ENCODE data around the gene GALNT7. TPM values are rescaled to one million over a fixed set of nuclear protein-coding genes. Genes with fewer than 3 reads are reported as not detected.

Gene GALNT7
- polyA plus RNA-seq, 1 of the 3 experiments (the other 2 are of a cell fraction) = 14.8 TPM

DNA sequence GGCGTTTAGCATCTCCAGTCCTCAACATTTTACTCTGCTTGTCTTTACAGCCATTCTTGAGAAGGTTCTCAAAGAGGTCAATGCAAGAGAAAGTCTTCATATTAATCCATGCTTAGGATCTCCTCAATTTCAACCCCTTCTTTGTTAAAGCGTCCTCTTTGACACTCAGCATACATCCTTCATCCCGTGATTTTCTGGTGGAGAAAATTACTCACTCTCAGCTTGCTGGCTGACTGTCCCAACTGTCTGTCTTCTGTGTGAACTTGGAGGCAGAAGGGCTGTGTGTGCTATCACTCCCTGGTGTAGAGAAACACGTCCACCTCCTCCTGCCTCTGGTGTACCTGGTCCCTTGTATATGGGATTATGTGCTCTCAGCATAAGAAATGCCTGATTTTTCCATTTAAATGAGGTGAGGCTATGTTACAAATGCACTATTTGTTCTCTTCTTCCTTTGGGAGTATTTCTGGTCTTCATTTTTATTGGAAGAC lies 57.8 kb downstream of the GALNT7 start:
- H3K9ac ChIP-seq = no peak overlapping the region
- ChIA-PET POLR2A (no interaction called here), CTCF (interaction anchor here (1.3 kb wide), 1 partner anchor 75 kb away, joined by 3 read pairs; no protein-coding TSS in a partner anchor)
- no peaks in the 10 kb centered on the region for H4K20me1 ChIP-seq (ENCODE audit: insufficient read depth)
- 80% methylated on average over 4 of the region's 4 CpGs for WGBS (ENCODE audit: low lambda C conversion rate)
- no peaks in the 10 kb centered on the region for H3F3A ChIP-seq (replicated peaks; ENCODE audit: insufficient read depth)
- no peak for DNase-seq
- H3K4me2 ChIP-seq = no peak overlapping the region
- peaks cover 0 to 6% of the 10 kb centered on the region in 2 experiments; a peak in 2 of 4 replicates for H3K4me1 ChIP-seq (ENCODE audit: control insufficient read depth in 1 of 2, insufficient read depth in 2 of 2, low read depth in 1 of 2, low read length in 1 of 2)
- H3K4me3 ChIP-seq (ENCODE audit: low read depth in 2 of 2, low read length in 1 of 2) = no peak overlapping the region
- H3K27ac ChIP-seq (ENCODE audit: low read depth in 2 of 2, low read length in 1 of 2) = no peak overlapping the region
- TF ChIP-seq IRF3 (IDR thresholded peaks at IDR 0.05; ENCODE audit: low read depth, low read length) (no peak), TAF1 (IDR thresholded peaks at IDR 0.05; ENCODE audit: borderline replicate concordance, low read depth, low read length) (no peak)
- no peaks in the 10 kb centered on the region for H3K9me3 ChIP-seq
- no peak overlapping the region for H2AFZ ChIP-seq (ENCODE audit: low read depth)
- no peaks in the 10 kb centered on the region for H3K27me3 ChIP-seq (ENCODE audit: insufficient read depth)
- H3K36me3 ChIP-seq (replicated peaks in 1 of 2; ENCODE audit: control insufficient read depth in 1 of 2, insufficient read depth in 2 of 2, low read length in 1 of 2) = no peaks in the 10 kb centered on the region
- H3K79me2 ChIP-seq (ENCODE audit: insufficient read depth) = no peaks in the 10 kb centered on the region
- no peaks in the 10 kb centered on the region for H3K9me2 ChIP-seq

DNA sequence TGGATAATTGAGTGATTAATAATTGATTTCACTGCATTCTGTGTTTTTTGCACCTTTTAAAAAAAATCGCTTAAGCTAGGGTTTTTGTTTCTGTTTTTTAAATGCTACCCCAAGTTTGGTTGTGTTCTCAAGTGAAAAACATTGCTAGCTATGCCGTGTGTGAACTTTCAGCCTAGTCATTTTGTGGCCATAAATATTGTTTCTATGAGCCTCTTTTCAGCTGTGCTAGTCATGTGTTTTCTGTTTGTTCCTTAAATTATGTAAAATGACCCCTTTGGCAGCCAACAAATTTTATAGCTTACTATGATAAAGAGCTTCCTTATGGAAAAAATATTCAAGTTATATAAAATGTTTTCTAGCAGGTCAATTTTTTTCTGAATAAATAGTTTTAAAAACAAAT lies 59.1 kb downstream of the GALNT7 start:
- H3K36me3 ChIP-seq (replicated peaks in 1 of 2; ENCODE audit: control insufficient read depth in 1 of 2, insufficient read depth in 2 of 2, low read length in 1 of 2) = no peaks in the 10 kb centered on the region
- no peak overlapping the region for H3K9ac ChIP-seq
- no peaks in the 10 kb centered on the region for H3K9me2 ChIP-seq
- H4K20me1 ChIP-seq (ENCODE audit: insufficient read depth) = no peaks in the 10 kb centered on the region
- ChIA-PET POLR2A (no interaction called here), CTCF (interaction anchor here (1.0 to 1.2 kb wide), 3 partner anchors 30 to 215 kb away, joined by 3 to 4 read pairs (median 4); no protein-coding TSS in a partner anchor)
- DNase-seq = no peak
- no peaks in the 10 kb centered on the region for H3K27me3 ChIP-seq (ENCODE audit: insufficient read depth)
- no peaks in the 10 kb centered on the region for H3F3A ChIP-seq (replicated peaks; ENCODE audit: insufficient read depth)
- no peak overlapping the region for H3K4me3 ChIP-seq (ENCODE audit: low read depth in 2 of 2, low read length in 1 of 2)
- no peak overlapping the region for H3K27ac ChIP-seq (ENCODE audit: low read depth in 2 of 2, low read length in 1 of 2)
- H3K4me2 ChIP-seq = no peak overlapping the region
- 92% methylated on average over 2 of the region's 2 CpGs for WGBS (ENCODE audit: low lambda C conversion rate)
- TF ChIP-seq, protein P1, sequence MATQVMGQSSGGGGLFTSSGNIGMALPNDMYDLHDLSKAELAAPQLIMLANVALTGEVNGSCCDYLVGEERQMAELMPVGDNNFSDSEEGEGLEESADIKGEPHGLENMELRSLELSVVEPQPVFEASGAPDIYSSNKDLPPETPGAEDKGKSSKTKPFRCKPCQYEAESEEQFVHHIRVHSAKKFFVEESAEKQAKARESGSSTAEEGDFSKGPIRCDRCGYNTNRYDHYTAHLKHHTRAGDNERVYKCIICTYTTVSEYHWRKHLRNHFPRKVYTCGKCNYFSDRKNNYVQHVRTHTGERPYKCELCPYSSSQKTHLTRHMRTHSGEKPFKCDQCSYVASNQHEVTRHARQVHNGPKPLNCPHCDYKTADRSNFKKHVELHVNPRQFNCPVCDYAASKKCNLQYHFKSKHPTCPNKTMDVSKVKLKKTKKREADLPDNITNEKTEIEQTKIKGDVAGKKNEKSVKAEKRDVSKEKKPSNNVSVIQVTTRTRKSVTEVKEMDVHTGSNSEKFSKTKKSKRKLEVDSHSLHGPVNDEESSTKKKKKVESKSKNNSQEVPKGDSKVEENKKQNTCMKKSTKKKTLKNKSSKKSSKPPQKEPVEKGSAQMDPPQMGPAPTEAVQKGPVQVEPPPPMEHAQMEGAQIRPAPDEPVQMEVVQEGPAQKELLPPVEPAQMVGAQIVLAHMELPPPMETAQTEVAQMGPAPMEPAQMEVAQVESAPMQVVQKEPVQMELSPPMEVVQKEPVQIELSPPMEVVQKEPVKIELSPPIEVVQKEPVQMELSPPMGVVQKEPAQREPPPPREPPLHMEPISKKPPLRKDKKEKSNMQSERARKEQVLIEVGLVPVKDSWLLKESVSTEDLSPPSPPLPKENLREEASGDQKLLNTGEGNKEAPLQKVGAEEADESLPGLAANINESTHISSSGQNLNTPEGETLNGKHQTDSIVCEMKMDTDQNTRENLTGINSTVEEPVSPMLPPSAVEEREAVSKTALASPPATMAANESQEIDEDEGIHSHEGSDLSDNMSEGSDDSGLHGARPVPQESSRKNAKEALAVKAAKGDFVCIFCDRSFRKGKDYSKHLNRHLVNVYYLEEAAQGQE (IDR thresholded peaks at IDR 0.05; ENCODE audit: low read depth, low read length) = no peak
- TF ChIP-seq, protein P2, sequence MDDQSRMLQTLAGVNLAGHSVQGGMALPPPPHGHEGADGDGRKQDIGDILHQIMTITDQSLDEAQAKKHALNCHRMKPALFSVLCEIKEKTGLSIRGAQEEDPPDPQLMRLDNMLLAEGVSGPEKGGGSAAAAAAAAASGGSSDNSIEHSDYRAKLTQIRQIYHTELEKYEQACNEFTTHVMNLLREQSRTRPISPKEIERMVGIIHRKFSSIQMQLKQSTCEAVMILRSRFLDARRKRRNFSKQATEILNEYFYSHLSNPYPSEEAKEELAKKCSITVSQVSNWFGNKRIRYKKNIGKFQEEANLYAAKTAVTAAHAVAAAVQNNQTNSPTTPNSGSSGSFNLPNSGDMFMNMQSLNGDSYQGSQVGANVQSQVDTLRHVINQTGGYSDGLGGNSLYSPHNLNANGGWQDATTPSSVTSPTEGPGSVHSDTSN (IDR thresholded peaks at IDR 0.05) = no peak
- TF ChIP-seq EZH2phosphoT487 (IDR thresholded peaks at IDR 0.05; ENCODE audit: borderline replicate concordance, low read depth) (no peak), RXRA (IDR thresholded peaks at IDR 0.05; ENCODE audit: borderline replicate concordance, low read depth) (no peak), ELF1 (IDR thresholded peaks at IDR 0.05) (no peak), USF1 (IDR thresholded peaks at IDR 0.05; ENCODE audit: borderline replicate concordance, low read depth) (no peak), TCF12 (IDR thresholded peaks at IDR 0.05) (no peak), FOXM1 (IDR thresholded peaks at IDR 0.05; ENCODE audit: low read depth) (no peak), IRF3 (IDR thresholded peaks at IDR 0.05; ENCODE audit: low read depth, low read length) (no peak), RAD21 (IDR thresholded peaks at IDR 0.05; ENCODE audit: low read length) (no peak), JUND (IDR thresholded peaks at IDR 0.05) (no peak)
- TF ChIP-seq, protein P3, sequence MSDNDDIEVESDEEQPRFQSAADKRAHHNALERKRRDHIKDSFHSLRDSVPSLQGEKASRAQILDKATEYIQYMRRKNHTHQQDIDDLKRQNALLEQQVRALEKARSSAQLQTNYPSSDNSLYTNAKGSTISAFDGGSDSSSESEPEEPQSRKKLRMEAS (IDR thresholded peaks at IDR 0.05; ENCODE audit: low read depth) = no peak
- peaks cover 0 to 6% of the 10 kb centered on the region in 2 experiments; a peak in 2 of 4 replicates for H3K4me1 ChIP-seq (ENCODE audit: control insufficient read depth in 1 of 2, insufficient read depth in 2 of 2, low read depth in 1 of 2, low read length in 1 of 2)
- H3K9me3 ChIP-seq = no peaks in the 10 kb centered on the region
- H2AFZ ChIP-seq (ENCODE audit: low read depth) = no peak overlapping the region
- H3K79me2 ChIP-seq (ENCODE audit: insufficient read depth) = peaks cover 6% of the 10 kb centered on the region; the same call in 1 of the 2 replicates
